ENCODE measurements around the gene FABP1.

FABP1 gene

DNA sequence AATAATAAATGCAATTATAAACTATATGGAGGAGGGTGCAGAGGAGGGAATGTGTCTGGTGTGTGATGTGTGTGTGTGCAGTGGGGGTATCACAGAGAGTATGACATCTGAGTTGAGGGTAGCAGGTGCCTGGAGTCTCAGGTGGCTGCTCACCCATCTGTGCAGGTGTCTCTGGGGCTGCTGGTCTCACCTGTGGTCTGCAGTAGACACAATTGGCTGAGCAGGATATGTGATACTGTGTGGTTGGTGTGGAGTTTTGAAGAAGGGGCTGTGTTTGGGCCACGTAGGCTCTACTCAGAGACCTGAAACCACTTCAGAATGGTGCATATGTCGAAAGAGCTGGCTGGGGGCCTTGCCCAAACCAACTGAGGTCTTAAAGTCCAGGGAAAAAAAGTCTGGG lies 17.0 kb downstream of the FABP1 start:
- no peak for DNase-seq

DNA sequence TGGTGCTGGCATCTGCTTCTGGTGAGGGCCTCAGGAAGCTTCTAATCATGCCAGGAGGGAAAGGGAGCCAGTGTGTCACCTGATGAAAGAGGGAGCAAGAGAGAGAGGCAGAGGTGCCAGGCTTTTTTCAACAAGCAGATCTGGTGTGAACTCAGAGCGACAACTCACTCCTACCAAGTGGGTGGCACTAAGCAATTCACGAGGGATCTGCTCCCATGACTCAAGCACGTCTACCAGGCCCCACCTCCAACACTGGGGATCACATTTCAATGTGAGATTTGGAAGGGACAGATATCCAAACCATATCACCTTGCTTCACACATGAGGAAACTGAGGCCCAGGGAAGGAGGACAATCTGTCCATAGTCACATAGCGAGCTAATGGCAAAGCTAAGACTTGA lies 19.1 kb downstream of the FABP1 start:
- DNase-seq, result no peak

GRCh38 chr2:88100489-88100858 lies 27.4 kb downstream of the FABP1 start:
- DNase-seq, result no peak

DNA sequence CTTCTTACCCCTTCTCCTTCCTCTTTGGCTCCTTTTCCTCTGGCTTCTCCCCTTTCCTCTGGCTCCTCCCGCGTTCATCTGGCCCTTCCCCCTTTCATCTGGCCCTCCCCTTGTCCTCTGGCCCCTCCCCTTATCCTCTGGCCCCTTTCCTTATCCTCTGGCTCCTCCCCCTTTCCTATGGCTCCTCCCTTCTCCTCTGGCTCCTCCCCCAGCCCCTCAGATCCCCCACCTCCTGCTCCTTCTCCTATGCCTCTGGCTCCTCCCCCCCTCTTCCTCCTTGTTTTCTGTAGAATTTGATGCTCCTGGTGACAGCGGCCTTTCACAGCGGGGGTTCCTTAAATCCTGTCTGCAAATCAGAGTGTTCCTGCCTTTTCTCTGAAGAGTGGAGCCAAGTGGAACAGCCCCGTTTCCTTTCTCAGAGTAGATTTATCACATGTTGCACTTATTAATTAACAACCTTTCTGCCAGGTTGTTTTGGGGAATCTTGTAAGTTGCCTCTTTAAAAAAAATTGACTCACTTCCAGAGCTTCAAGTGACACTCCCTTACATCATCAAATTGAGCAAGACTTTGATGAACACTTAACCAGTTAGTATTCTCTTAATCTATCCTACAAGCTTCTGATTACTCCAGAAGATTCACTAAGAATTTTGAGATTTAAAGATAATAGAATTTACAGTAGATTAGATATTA lies 27.9 kb downstream of the FABP1 start:
- DNase-seq, result no peak

DNA sequence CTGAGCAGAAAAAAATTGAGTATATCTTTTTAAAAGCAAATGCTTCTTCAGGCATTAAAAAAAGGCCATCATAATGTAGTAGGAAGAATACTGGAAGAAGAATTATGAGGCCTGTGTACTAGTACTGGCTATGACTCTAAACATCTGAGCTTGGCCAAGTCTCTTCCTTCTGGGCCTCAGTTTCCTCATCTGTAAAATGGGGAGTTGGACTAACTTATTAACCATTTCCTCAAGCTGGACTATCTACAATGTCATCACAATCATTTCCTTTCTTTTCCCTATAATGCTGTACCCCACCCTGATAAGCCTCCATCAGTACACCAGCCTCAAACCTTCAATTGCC lies 29.3 kb downstream of the FABP1 start:
- no peak for DNase-seq

GRCh38 chr2:88097891-88098557 lies 29.8 kb downstream of the FABP1 start:
- DNase-seq, result no peak

DNA sequence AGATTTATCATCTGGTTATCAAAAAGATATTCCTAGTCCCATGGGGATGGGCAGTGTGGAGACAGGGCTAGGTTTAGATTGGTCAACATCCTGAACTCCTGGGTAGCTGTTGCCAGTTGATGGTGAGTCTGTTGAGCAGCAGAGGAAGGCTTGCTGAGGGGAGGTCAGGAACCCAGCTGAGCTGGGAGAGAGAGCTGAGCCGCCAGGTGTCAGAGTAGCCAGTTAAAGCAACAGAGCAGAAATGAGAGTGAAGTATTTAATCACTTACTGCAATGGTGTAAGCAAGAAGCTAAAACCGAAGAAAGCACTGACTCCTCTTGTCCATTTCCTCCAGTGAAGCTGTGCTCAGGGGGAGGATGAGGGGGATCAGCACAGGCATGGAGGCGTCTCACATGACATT lies 30.7 kb downstream of the FABP1 start:
- DNase-seq, result no peak

- DNase-seq, result no peak
Observed at GRCh38 chr2:88096708-88097107, 31.2 kb downstream of the FABP1 start.

- DNase-seq, result no peak
Observed at GRCh38 chr2:88095022-88095421, 32.8 kb downstream of the FABP1 start.

DNA sequence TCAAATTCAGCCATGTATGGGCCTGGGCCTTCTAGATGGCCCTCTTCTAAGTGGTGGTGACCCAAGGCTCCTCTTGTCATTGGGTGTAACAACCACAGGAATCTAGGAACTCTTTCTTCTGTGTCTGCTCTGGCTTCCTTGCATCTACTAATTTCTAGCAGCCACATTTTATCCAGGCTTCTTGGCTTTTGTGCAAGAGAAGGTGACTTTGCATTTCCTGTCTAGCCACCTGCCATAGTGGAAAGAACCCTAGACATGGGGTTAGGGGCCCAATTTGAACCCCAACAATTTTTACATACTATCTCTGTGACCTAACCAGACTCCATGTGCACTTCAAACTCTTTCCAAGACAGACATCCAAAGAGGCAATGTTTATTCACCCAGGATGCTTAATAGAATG lies 35.1 kb downstream of the FABP1 start:
- DNase-seq, result no peak

DNA sequence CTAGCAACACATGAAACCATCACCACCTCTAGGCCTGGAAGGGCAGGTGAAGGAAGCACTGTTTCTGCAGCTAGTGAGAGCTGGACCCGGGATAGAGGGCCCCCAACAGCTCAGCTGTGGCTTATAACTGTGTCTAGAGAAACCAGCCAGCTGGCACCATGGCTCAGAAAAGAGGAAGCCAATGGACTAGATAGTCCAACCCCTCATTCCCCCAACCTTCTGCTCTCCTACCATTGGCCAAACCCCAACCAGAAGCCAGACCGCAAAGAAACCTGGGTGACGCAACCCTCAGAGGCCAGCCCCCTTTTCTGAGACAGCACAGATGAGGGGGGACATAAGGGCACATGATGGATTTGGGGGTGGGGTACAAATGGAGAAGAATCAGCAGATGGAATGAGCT lies 35.9 kb downstream of the FABP1 start:
- no peak for DNase-seq

- DNase-seq, result no peak
Observed at GRCh38 chr2:88090446-88091283, 37.2 kb downstream of the FABP1 start.

GRCh38 chr2:88088999-88089398 lies 38.9 kb downstream of the FABP1 start:
- DNase-seq, result no peak

- DNase-seq, result no peak
Observed at GRCh38 chr2:88087763-88088162, 40.1 kb downstream of the FABP1 start.

- no peak for DNase-seq
Observed at GRCh38 chr2:88087073-88087472, 40.8 kb downstream of the FABP1 start.

DNA sequence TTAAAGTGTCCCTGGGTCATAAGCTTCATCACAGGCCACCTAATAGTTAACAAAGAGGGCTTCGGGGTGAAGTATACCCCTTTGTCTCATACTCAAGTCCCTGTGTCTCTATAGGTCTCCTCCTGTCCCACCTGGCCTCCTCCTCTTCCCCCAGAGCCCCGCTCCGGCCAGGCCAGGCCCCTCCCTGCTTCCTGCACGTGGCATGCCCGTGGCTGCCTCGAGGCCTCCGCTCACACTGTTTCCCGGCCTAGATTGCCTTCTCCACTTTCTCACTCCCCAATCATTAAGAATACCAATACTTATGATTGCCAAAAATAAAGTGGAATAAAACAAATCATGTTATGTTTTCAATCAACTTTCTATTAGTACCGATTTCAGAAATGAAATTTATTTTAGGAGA lies 41.5 kb downstream of the FABP1 start:
- DNase-seq, result no peak

DNA sequence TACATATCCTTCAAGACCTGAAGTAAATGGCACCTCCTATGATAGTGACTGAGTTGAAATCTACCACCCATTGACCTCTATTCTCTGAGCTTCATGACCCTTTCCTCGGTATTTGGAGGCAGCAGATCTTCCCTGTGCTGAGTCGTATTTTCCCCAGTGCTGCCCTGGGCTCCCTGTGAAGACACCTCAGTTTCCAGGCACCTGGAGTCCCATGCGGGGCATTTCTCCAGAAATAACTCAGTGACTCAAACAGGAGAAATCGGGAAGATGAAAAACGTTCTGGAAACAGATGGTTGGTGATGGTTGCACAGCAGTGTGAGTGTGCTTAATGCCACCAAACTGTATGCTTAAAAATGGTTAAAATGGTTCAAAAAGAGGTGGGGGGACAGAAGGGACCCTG lies 42.3 kb downstream of the FABP1 start:
- no peak for DNase-seq

DNA sequence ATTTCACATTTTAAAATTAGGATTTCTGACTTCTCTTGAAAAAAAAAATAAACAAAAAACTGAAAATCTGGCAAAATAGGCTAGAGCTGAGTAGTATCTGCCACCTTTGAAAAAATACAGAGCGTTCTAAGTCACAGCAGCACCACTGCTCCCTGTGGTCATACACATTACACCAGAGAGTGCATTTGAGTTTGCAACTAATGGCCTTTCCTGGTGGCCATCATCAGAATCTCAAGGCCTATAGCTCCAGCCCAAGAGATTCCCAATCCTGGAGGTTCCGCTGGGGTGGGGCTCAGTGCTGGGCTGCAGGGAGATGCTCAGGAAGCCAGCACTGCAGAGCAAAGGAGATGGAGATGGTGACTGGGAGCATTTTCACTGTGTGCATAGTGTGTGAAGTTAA lies 42.8 kb downstream of the FABP1 start:
- DNase-seq, result no peak

- no peak for DNase-seq
Observed at GRCh38 chr2:88082781-88083180, 45.1 kb downstream of the FABP1 start.

DNA sequence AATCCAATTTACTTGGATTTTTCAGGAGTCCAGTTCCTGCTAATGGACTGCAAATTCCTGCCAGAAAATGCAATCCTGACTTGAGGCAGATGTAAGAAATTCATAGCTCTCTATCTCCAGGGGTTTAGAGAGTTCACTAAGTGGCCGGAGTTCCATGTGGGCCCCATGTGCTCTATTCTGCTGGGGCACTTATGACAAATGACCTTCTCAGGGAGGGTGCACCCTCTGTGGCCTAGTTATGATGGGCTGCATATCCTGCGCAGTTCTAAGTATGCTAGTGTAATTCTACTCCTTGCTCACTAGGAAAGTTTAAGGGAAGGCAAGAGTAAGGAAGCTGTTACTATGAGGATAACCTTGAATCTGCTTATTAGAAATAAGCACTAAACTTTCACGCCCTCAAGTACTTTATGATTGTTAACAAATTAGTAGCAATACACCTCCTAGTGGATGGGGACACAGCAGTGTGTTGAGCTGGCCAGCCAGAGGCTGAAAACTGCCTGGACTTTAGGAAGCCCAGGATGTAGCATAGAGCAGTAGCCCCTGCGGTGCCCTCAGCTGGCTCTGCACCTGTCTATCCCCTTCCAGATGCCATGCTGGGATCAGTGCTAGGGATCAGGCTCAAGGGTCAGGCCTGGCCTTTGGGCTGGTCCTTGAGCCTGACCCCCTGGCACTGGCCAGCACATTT lies 45.8 kb downstream of the FABP1 start:
- DNase-seq, result no peak

- no peak for DNase-seq
Observed at GRCh38 chr2:88080545-88080944, 47.3 kb downstream of the FABP1 start.

DNA sequence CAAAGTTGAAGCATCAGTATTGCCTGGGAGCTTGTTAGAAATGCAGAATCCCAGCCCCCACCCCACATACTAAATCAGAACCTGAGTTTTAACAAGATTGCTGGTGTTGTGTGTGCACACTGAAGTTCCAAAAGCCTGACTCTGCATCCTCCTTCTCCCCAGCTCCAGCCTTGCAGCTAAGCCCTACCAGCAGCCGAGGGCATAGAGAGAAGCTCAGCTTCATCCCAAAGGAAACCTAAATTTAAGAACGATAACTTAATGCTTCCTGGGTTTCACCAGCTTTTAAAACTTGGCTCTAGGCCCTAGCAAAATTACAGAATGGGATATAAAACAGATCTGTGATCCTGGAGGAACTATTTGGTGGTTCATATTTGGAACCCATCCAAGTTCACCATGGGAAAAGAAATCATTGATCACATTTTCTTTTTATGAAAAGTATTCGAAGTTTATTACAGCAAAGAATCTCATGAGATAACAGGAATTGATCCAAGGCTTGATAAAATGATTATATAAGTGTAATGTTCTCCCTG lies 49.2 kb downstream of the FABP1 start:
- no peak for DNase-seq

GRCh38 chr2:88077080-88077479 lies 50.8 kb downstream of the FABP1 start:
- DNase-seq, result no peak
